IMR-90 (cell line): ENCODE data around the gene HES4. TPM values are rescaled to one million over a fixed set of nuclear protein-coding genes. Genes with fewer than 3 reads are reported as not detected.

Experiments used
- ATAC-seq: fragments of 200-7000 bp; cut with Tn5 transposase; 2 replicates; pipeline ENCODE4 v1.9.1; 2020; ENCODE audit warnings: low read depth, mild to moderate bottlenecking, moderate library complexity
- BruUV-seq: library from RNA; stranded (reverse); fragments of 400-500 nt; replicated peaks from 2 replicates; lab custom pipeline; 2021; lab: Mats Ljungman, UMichigan
- CTCF ChIA-PET: fragments of 300-600 bp; formaldehyde crosslinking; extraction: SDS; loops from one replicate; lab custom pipeline; 2021; ENCODE audit warnings: antibody characterized with exemption; lab: Yijun Ruan, JAX
- POLR2A ChIA-PET: fragments of 300-600 bp; sonication (Branson Sonifier 250); formaldehyde crosslinking; loops from one replicate; lab custom pipeline; 2022; ENCODE audit warnings: antibody characterized with exemption; ENCODE audit not compliant: unreplicated experiment; lab: Charles Lee
- DNase-seq: peaks from one replicate; pipeline ENCODE4 v3.0.0; 2013
- H2AFZ ChIP-seq: replicated peaks from 2 replicates; pipeline ENCODE3; 2013; ENCODE audit warnings: low read length, mild to moderate bottlenecking; ENCODE audit not compliant: poor library complexity
- H2AK5ac ChIP-seq: 2 replicates; pipeline ENCODE4 v1.6.1; 2013; ENCODE audit warnings: low read depth, low read length, inconsistent platforms
- H2AK9ac ChIP-seq: replicated peaks from 2 replicates; pipeline ENCODE3; 2013; ENCODE audit warnings: mild to moderate bottlenecking, low read depth, low read length, moderate library complexity; ENCODE audit not compliant: poor library complexity
- H2BK120ac ChIP-seq: 2 replicates; pipeline ENCODE4 v1.6.1; 2013; ENCODE audit warnings: low read depth, low read length, inconsistent platforms
- H2BK15ac ChIP-seq: 3 replicates; pipeline ENCODE4 v1.6.1; 2013; ENCODE audit warnings: low read depth, low read length, inconsistent platforms
- H2BK20ac ChIP-seq: 2 replicates; pipeline ENCODE4 v1.6.1; 2013; ENCODE audit warnings: low read depth, mild to moderate bottlenecking, inconsistent platforms, low read length, moderate library complexity
- H2BK5ac ChIP-seq: 2 replicates; pipeline ENCODE4 v1.6.1; 2013; ENCODE audit warnings: mild to moderate bottlenecking, low read depth, low read length, inconsistent platforms; ENCODE audit not compliant: poor library complexity, severe bottlenecking
- H3K14ac ChIP-seq: replicated peaks from 2 replicates; pipeline ENCODE4 v1.6.1; 2013; ENCODE audit warnings: low read depth, low read length, inconsistent platforms
- H3K18ac ChIP-seq: 2 replicates; pipeline ENCODE4 v1.6.1; 2013; ENCODE audit warnings: low read depth, low read length, control low read depth
- H3K23ac ChIP-seq: 2 replicates; pipeline ENCODE4 v1.6.1; 2013; ENCODE audit warnings: low read depth, low read length, inconsistent platforms
- H3K27ac ChIP-seq: 2 replicates; pipeline ENCODE4 v1.5.1; 2013; ENCODE audit warnings: mild to moderate bottlenecking, control low read depth, low read length; ENCODE audit not compliant: insufficient read depth
- H3K27me3 ChIP-seq: 2 replicates; pipeline ENCODE4 v1.6.1; 2013; ENCODE audit warnings: low read length; ENCODE audit not compliant: control insufficient read depth, insufficient read depth
- H3K36me3 ChIP-seq: 2 replicates; pipeline ENCODE4 v1.6.1; 2013; ENCODE audit warnings: low read length, mixed read lengths; ENCODE audit not compliant: control insufficient read depth, insufficient read depth
- H3K4ac ChIP-seq: 2 replicates; pipeline ENCODE4 v1.6.1; 2013; ENCODE audit warnings: low read depth, low read length, inconsistent platforms
- H3K4me1 ChIP-seq: 2 replicates; pipeline ENCODE4 v1.6.1; 2013; ENCODE audit warnings: low read length, mixed read lengths; ENCODE audit not compliant: control insufficient read depth, insufficient read depth
- H3K4me2 ChIP-seq: 2 replicates; pipeline ENCODE4 v1.6.1; 2013; ENCODE audit warnings: low read depth, mild to moderate bottlenecking, control low read depth, low read length, moderate library complexity
- H3K4me3 ChIP-seq: 2 replicates; pipeline ENCODE4 v1.5.1; 2013; ENCODE audit warnings: low read depth, mild to moderate bottlenecking, control low read depth, low read length, moderate library complexity; ENCODE audit not compliant: insufficient read depth
- H3K56ac ChIP-seq: 2 replicates; pipeline ENCODE4 v1.6.1; 2013; ENCODE audit warnings: low read length, inconsistent platforms; ENCODE audit not compliant: insufficient read depth; ENCODE audit errors: extremely low read depth
- H3K79me1 ChIP-seq, 2 experiments: 2 replicates each; pipeline ENCODE4 v1.6.1; 2013; ENCODE audit warnings: low read length in 2 of 2, inconsistent platforms in 1 of 2, low read depth in 1 of 2
- H3K9ac ChIP-seq: 2 replicates; pipeline ENCODE4 v1.6.1; 2013; ENCODE audit warnings: low read depth, low read length, control low read depth
- H3K9me1 ChIP-seq: 2 replicates; pipeline ENCODE4 v1.6.1; 2013; ENCODE audit warnings: low read length, inconsistent platforms; ENCODE audit not compliant: insufficient read depth
- H3K9me3 ChIP-seq: 2 replicates; pipeline ENCODE4 v1.6.1; 2013; ENCODE audit warnings: low read length; ENCODE audit not compliant: control insufficient read depth, insufficient read depth
- H4K20me1 ChIP-seq: 2 replicates; pipeline ENCODE4 v1.6.1; 2013; ENCODE audit warnings: low read length, inconsistent platforms; ENCODE audit not compliant: insufficient read depth
- H4K5ac ChIP-seq: 2 replicates; pipeline ENCODE4 v1.6.1; 2013; ENCODE audit warnings: mild to moderate bottlenecking, low read depth, low read length, control low read depth
- H4K8ac ChIP-seq, 2 experiments: 2 replicates each; pipeline ENCODE4 v1.6.1; 2013; ENCODE audit warnings: low read depth in 2 of 2, low read length in 2 of 2, control low read depth in 1 of 2, inconsistent platforms in 1 of 2
- H4K91ac ChIP-seq: 2 replicates; pipeline ENCODE4 v1.6.1; 2013; ENCODE audit warnings: low read depth, low read length, inconsistent platforms; ENCODE audit not compliant: insufficient read depth
- CEBPB ChIP-seq: IDR thresholded peaks from 2 replicates; pipeline ENCODE4 v1.6.1; 2012; ENCODE audit warnings: low read depth, low read length, improper control_type of control experiment
- CHD1 ChIP-seq: IDR thresholded peaks from 2 replicates; pipeline ENCODE4 v1.6.1; 2012; ENCODE audit warnings: low read depth, low read length, improper control_type of control experiment
- CTCF ChIP-seq: conservative IDR thresholded peaks from 2 replicates; pipeline ENCODE4 v1.5.1; 2012; ENCODE audit warnings: mild to moderate bottlenecking, low read depth, low read length, improper control_type of control experiment
- ELK1 ChIP-seq: fragments of 150-350 bp; IDR thresholded peaks from 2 replicates; pipeline ENCODE4 v1.6.1; 2016; ENCODE audit warnings: low read depth, mild to moderate bottlenecking, low read length, moderate library complexity, borderline replicate concordance
- FOS ChIP-seq: fragments of 150-350 bp; IDR thresholded peaks from 2 replicates; pipeline ENCODE4 v1.6.1; 2016; ENCODE audit warnings: low read depth, low read length
- MAFK ChIP-seq: IDR thresholded peaks from 2 replicates; pipeline ENCODE4 v1.6.1; 2012; ENCODE audit warnings: low read depth, low read length, improper control_type of control experiment
- MAZ ChIP-seq: IDR thresholded peaks from 2 replicates; pipeline ENCODE4 v1.6.1; 2012; ENCODE audit warnings: low read depth, mild to moderate bottlenecking, low read length, improper control_type of control experiment, moderate library complexity, borderline replicate concordance
- MXI1 ChIP-seq: IDR thresholded peaks from 2 replicates; pipeline ENCODE4 v1.6.1; 2012; ENCODE audit warnings: low read depth, mild to moderate bottlenecking, low read length, moderate library complexity, borderline replicate concordance
- NFE2L2 ChIP-seq: fragments of 150-350 bp; IDR thresholded peaks from 2 replicates; pipeline ENCODE4 v1.6.1; 2016; ENCODE audit warnings: low read depth, mild to moderate bottlenecking, low read length
- POLR2A ChIP-seq: IDR thresholded peaks from 2 replicates; pipeline ENCODE4 v1.6.1; 2012; ENCODE audit warnings: mild to moderate bottlenecking, low read depth, low read length
- RAD21 ChIP-seq: IDR thresholded peaks from 2 replicates; pipeline ENCODE4 v1.6.1; 2012; ENCODE audit warnings: low read length, improper control_type of control experiment
- RCOR1 ChIP-seq: IDR thresholded peaks from 2 replicates; pipeline ENCODE4 v1.6.1; 2012; ENCODE audit warnings: mild to moderate bottlenecking, low read length, improper control_type of control experiment; ENCODE audit not compliant: insufficient replicate concordance
- RFX5 ChIP-seq: IDR thresholded peaks from 2 replicates; pipeline ENCODE4 v1.8.0; 2012; ENCODE audit warnings: low read depth, mild to moderate bottlenecking, low read length, moderate library complexity
- SMC3 ChIP-seq: fragments of 150-350 bp; IDR thresholded peaks from 2 replicates; pipeline ENCODE4 v1.6.1; 2016; ENCODE audit warnings: low read depth, mild to moderate bottlenecking, antibody characterized with exemption, low read length, moderate library complexity
- USF2 ChIP-seq: fragments of 150-350 bp; IDR thresholded peaks from 2 replicates; pipeline ENCODE4 v1.6.1; 2017; ENCODE audit warnings: mild to moderate bottlenecking, antibody characterized with exemption, low read length, low read depth
- WGBS, 2 experiments: methylation state at CpG; one replicate each; pipeline versions ENCODE4 v1.1.5 to v1.1.7; 2013; ENCODE audit warnings: missing lambda C conversion rate in 2 of 2; ENCODE audit not compliant: insufficient read length in 1 of 2; ENCODE audit errors: extremely low coverage in 2 of 2; 5-methylcytosine and 5-hydroxymethylcytosine counted together
- dilution Hi-C: fragments of 300-500 bp; cut with HindIII; formaldehyde crosslinking; loops from one replicate; pipeline ENCODE4 v1.14.3; 2018; ENCODE audit warnings: low sequenced_read_pairs; ENCODE audit not compliant: unreplicated experiment
- in situ Hi-C: fragments of 300-500 bp; cut with MboI; formaldehyde crosslinking; loops from 3 replicates; pipeline ENCODE4 v1.14.3; 2019; ENCODE audit warnings: low sequenced_read_pairs, inconsistent platforms, mixed read lengths
- intact Hi-C: fragments of 100-400 bp; cut with micrococcal nuclease; formaldehyde crosslinking; loops from 2 replicates; pipeline ENCODE4 v1.10.0; 2022
- polyA plus RNA-seq, 3 experiments: library from polyadenylated mRNA; depleted of rRNA; stranded (reverse); fragments of >200 nt; gene quantifications; 2 replicates each; pipeline ENCODE4 v1.2.3, GENCODE V29; 2012; ENCODE audit warnings: low replicate concordance in 1 of 3
- total RNA-seq: library from RNA; depleted of rRNA; stranded (reverse); fragments of >200 nt; gene quantifications from 2 replicates; pipeline ENCODE4 v1.2.3, GENCODE V29; 2012

Gene HES4
- total and polyA plus RNA-seq, 2 of the 4 experiments (the other 2 are of a cell fraction): 1.4 to 11.7 TPM

- WGBS, 2 experiments: no CpG with 5 or more reads among the region's 27 CpGs
- H3K9ac ChIP-seq: peak overlapping the region; percentile 68
- H4K91ac ChIP-seq: no peak overlapping the region
- no peaks in the 10 kb centered on the region for H3K9me1 ChIP-seq
- H4K8ac ChIP-seq: peak overlapping the region in 1 of 2 experiments; percentile 47; a peak in 1 of 4 replicates
- H3K14ac ChIP-seq: peak overlapping the region; percentile 63; the same call in 1 of the 2 replicates
- no peak for TF ChIP-seq CHD1
- no peak for TF ChIP-seq CTCF
- TF ChIP-seq RFX5: no peak
- TF ChIP-seq POLR2A: no peak; the same call in 1 of the 2 replicates
- TF ChIP-seq RAD21: no peak
- TF ChIP-seq USF2: no peak
- TF ChIP-seq NFE2L2: no peak
- no peak for TF ChIP-seq MXI1
- no peak for TF ChIP-seq MAFK
- TF ChIP-seq ELK1: no peak
- TF ChIP-seq MAZ: no peak
- TF ChIP-seq SMC3: no peak
- no peak for TF ChIP-seq RCOR1
- no peak for TF ChIP-seq FOS
- TF ChIP-seq CEBPB: no peak
- intact Hi-C loops (no loop called here), dilution Hi-C loops (no loop called here), in situ Hi-C loops (no loop called here)
- no peak overlapping the region for H3K23ac ChIP-seq
- ChIA-PET POLR2A (no interaction called here), CTCF (interaction anchor here (0.8 kb wide), 1 partner anchor 14 kb away, joined by 4 read pairs; no protein-coding TSS in a partner anchor)
- H3K27me3 ChIP-seq: no peaks in the 10 kb centered on the region
- H2AK5ac ChIP-seq: no peak overlapping the region
- peak overlapping the region; percentile 79 for H3K4me2 ChIP-seq
- H2BK5ac ChIP-seq: no peak overlapping the region
- H3K4me3 ChIP-seq: peak overlapping the region; percentile 59
- peaks cover 9% of the 10 kb centered on the region; the same call in 1 of the 2 replicates for H4K20me1 ChIP-seq
- peak; percentile 41 for DNase-seq
- ATAC-seq: no peak
- H2AFZ ChIP-seq: peak overlapping the region; percentile 89
- no peak overlapping the region for H2BK15ac ChIP-seq
- no peak overlapping the region for H2BK20ac ChIP-seq
- H3K79me1 ChIP-seq: peaks cover 9 to 35% of the 10 kb centered on the region in 2 experiments; a peak in 3 of 4 replicates
- H3K56ac ChIP-seq: no peak overlapping the region
- H4K5ac ChIP-seq: no peak overlapping the region
- H3K36me3 ChIP-seq: no peaks in the 10 kb centered on the region
- H3K4ac ChIP-seq: peak overlapping the region; percentile 43; the same call in 1 of the 2 replicates
- no peak overlapping the region for H2BK120ac ChIP-seq
- H2AK9ac ChIP-seq: peak overlapping the region; percentile 90
- BruUV-seq: no TSS peak
- H3K27ac ChIP-seq: peak overlapping the region; percentile 25; the same call in 1 of the 2 replicates
- H3K4me1 ChIP-seq: peaks cover 4% of the 10 kb centered on the region; the same call in 1 of the 2 replicates
- no peaks in the 10 kb centered on the region for H3K9me3 ChIP-seq
- 0 out of 2 replicates have a peak overlapping the region, but pooled peaks have one; percentile 32 for H3K18ac ChIP-seq
Observed at GRCh38 chr1:998745-998994, 1.2 kb downstream of the HES4 start.
